PC-3 (cell line): ENCODE data around the gene DEPDC7. TPM values are rescaled to one million over a fixed set of nuclear protein-coding genes. Genes with fewer than 3 reads are reported as not detected.

Experiments used
- ATAC-seq: fragments of 200-7000 bp; cut with Tn5 transposase; 2 replicates; pipeline ENCODE4 v1.9.1; 2020; ENCODE audit warnings: mild to moderate bottlenecking, moderate library complexity
- BruUV-seq: library from RNA; stranded (reverse); fragments of 400-500 nt; replicated peaks from 2 replicates; lab custom pipeline; 2021; lab: Mats Ljungman, UMichigan
- CTCF ChIA-PET: fragments of 300-600 bp; sonication (Branson Sonifier 250); formaldehyde crosslinking; loops from one replicate; lab custom pipeline; 2022; ENCODE audit warnings: antibody characterized with exemption; lab: Charles Lee
- POLR2A ChIA-PET: fragments of 300-600 bp; sonication (Branson Sonifier 250); formaldehyde crosslinking; loops from one replicate; lab custom pipeline; 2022; ENCODE audit warnings: antibody characterized with exemption; ENCODE audit not compliant: unreplicated experiment; lab: Charles Lee
- DNase-seq: peaks from one replicate; pipeline ENCODE4 v3.0.0-alpha.2; 2015
- H2AFZ ChIP-seq: fragments of 300-600 bp; sonication (generic); 2 replicates; pipeline ENCODE4 v1.6.0; 2016; ENCODE audit warnings: antibody characterized with exemption, low read length
- H3F3A ChIP-seq: fragments of 300-600 bp; sonication (generic); one replicate; pipeline ENCODE4 v1.6.0; 2017; ENCODE audit warnings: antibody characterized with exemption, low read length, control low read depth, mild to moderate bottlenecking; ENCODE audit not compliant: unreplicated experiment
- H3K27ac ChIP-seq: fragments of 300-600 bp; sonication (generic); 2 replicates; pipeline ENCODE4 v1.5.1; 2016; ENCODE audit warnings: mild to moderate bottlenecking, low read length
- H3K27me3 ChIP-seq: fragments of 300-600 bp; sonication (generic); 2 replicates; pipeline ENCODE4 v1.6.1; 2016; ENCODE audit warnings: low read length, mixed read lengths
- H3K36me3 ChIP-seq: fragments of 300-600 bp; sonication (generic); 2 replicates; pipeline ENCODE4 v1.6.1; 2016; ENCODE audit warnings: low read depth, mixed run types, low read length, mixed read lengths
- H3K4me1 ChIP-seq: fragments of 300-600 bp; sonication (generic); 2 replicates; pipeline ENCODE4 v1.5.1; 2016; ENCODE audit warnings: low read length; ENCODE audit not compliant: insufficient read depth
- H3K4me2 ChIP-seq: fragments of 300-600 bp; sonication (generic); 2 replicates; pipeline ENCODE4 v1.6.0; 2016; ENCODE audit warnings: low read length
- H3K4me3 ChIP-seq: fragments of 300-600 bp; sonication (generic); 2 replicates; pipeline ENCODE4 v1.5.1; 2016; ENCODE audit warnings: mild to moderate bottlenecking, low read length, mixed read lengths
- H3K79me2 ChIP-seq: fragments of 300-600 bp; sonication (generic); 2 replicates; pipeline ENCODE4 v1.6.1; 2017; ENCODE audit warnings: low read length, mixed read lengths
- H3K9ac ChIP-seq: fragments of 300-600 bp; sonication (generic); 2 replicates; pipeline ENCODE4 v1.6.0; 2016; ENCODE audit warnings: mild to moderate bottlenecking, low read length
- H3K9me2 ChIP-seq: fragments of 300-600 bp; sonication (generic); replicated peaks from 2 replicates; pipeline ENCODE4 v1.6.1; 2016; ENCODE audit warnings: mixed run types, low read length, mixed read lengths
- H3K9me3 ChIP-seq: fragments of 300-600 bp; sonication (generic); 2 replicates; pipeline ENCODE4 v1.6.1; 2016; ENCODE audit warnings: low read length, mixed read lengths
- H4K20me1 ChIP-seq: fragments of 300-600 bp; sonication (generic); 2 replicates; pipeline ENCODE4 v1.6.1; 2016; ENCODE audit warnings: low read length, mixed read lengths
- EZH2 ChIP-seq: fragments of 300-600 bp; sonication (generic); IDR thresholded peaks from one replicate; pipeline ENCODE4 v1.6.1; 2017; ENCODE audit warnings: antibody characterized with exemption, mild to moderate bottlenecking, low read length; ENCODE audit not compliant: unreplicated experiment
- EZH2phosphoT487 ChIP-seq: fragments of 300-600 bp; sonication (generic); IDR thresholded peaks from 2 replicates; pipeline ENCODE4 v1.6.1; 2018; ENCODE audit warnings: mild to moderate bottlenecking, antibody characterized with exemption, low read length, borderline replicate concordance
- intact Hi-C: fragments of 100-400 bp; cut with micrococcal nuclease; formaldehyde crosslinking; loops from 2 replicates; pipeline ENCODE4 v1.9.0; 2023
- total RNA-seq: library from RNA; depleted of rRNA; stranded (reverse); fragments of >200 nt; gene quantifications from 2 replicates; pipeline ENCODE4 v1.2.3, GENCODE V29; 2014
- TF ChIP-seq, protein P1 (sequence below): fragments of 300-600 bp; sonication (generic); conservative IDR thresholded peaks from 2 replicates; pipeline ENCODE4 v1.5.1; 2017; ENCODE audit warnings: antibody characterized with exemption, low read depth, mild to moderate bottlenecking, low read length

DEPDC7 gene
- total RNA-seq, 1 experiment from 2014 or later, result not detected

DNA sequence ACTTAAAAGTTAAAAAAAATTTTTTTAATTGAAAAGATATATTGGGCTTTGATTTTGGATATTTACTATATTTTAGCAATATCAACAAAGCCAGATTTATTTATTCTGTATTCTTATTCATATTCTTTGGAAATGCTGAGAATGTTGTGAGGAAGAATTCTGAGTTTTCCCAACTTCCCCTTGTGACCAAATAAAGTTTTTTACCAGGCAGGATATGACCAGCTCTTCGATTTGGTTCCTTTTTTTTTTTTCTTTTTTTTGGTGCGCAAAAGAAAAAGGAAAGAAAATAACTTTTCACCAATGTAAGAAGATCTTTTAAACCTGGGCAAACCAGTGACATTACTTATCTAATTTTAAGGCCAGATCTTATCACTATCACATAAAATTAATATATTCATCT, 36.6 kb downstream of the DEPDC7 start:
- DNase-seq (no peak), ATAC-seq (no peak)
- Histone ChIP-seq H3K4me3 (no peak overlapping the region), H3K4me1 (peaks cover 7% of the 10 kb centered on the region), H3K9me2 (no peaks in the 10 kb centered on the region), H3K27ac (no peak overlapping the region), H3K4me2 (no peak overlapping the region), H3K36me3 (peaks cover 10% of the 10 kb centered on the region; the same call in 1 of the 2 replicates), H3F3A (no peaks in the 10 kb centered on the region), H3K9ac (no peak overlapping the region), H3K27me3 (no peaks in the 10 kb centered on the region), H3K79me2 (no peaks in the 10 kb centered on the region), H3K9me3 (no peaks in the 10 kb centered on the region), H4K20me1 (no peaks in the 10 kb centered on the region), H2AFZ (no peak overlapping the region)
- TF ChIP-seq, protein P1, sequence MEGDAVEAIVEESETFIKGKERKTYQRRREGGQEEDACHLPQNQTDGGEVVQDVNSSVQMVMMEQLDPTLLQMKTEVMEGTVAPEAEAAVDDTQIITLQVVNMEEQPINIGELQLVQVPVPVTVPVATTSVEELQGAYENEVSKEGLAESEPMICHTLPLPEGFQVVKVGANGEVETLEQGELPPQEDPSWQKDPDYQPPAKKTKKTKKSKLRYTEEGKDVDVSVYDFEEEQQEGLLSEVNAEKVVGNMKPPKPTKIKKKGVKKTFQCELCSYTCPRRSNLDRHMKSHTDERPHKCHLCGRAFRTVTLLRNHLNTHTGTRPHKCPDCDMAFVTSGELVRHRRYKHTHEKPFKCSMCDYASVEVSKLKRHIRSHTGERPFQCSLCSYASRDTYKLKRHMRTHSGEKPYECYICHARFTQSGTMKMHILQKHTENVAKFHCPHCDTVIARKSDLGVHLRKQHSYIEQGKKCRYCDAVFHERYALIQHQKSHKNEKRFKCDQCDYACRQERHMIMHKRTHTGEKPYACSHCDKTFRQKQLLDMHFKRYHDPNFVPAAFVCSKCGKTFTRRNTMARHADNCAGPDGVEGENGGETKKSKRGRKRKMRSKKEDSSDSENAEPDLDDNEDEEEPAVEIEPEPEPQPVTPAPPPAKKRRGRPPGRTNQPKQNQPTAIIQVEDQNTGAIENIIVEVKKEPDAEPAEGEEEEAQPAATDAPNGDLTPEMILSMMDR, result no peak
- no peak for TF ChIP-seq EZH2phosphoT487
- no peak for TF ChIP-seq EZH2
- intact Hi-C loops, result no loop called here
- CTCF ChIA-PET, result no interaction called here
- POLR2A ChIA-PET, result no interaction called here
- no TSS peak for BruUV-seq

DNA sequence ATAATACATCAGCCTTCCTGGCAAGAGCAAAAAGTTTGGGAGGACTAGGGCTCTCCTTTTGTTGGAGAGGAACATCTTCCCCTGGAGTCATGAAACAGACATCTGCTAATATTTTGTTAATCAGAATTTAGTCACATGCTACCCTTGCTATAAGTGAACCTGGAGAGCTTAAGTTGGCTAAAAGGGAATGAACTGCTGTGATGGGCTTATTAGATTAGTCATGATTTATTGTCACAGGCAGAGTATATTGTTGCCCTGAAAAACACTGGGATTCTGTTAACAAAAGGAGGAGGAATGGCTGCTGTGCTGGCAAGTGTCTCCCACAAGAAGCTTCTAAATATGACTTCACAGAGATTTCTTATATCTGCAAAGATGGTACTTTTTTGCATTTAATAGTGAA, 39.7 kb downstream of the DEPDC7 start:
- intact Hi-C loops, result no loop called here
- Histone ChIP-seq H3F3A (no peaks in the 10 kb centered on the region), H4K20me1 (no peaks in the 10 kb centered on the region), H2AFZ (no peak overlapping the region), H3K4me1 (peaks cover 13% of the 10 kb centered on the region), H3K9ac (no peak overlapping the region), H3K4me2 (no peak overlapping the region), H3K9me2 (no peaks in the 10 kb centered on the region), H3K4me3 (no peak overlapping the region), H3K27me3 (no peaks in the 10 kb centered on the region), H3K9me3 (no peaks in the 10 kb centered on the region), H3K36me3 (peaks cover 4% of the 10 kb centered on the region; the same call in 1 of the 2 replicates), H3K79me2 (no peaks in the 10 kb centered on the region), H3K27ac (no peak overlapping the region)
- ATAC-seq, result peak; percentile 58
- DNase-seq, result no peak
- POLR2A ChIA-PET, result interaction anchor here (1.0 kb wide), 1 partner anchor 16 kb away, joined by 3 read pairs; the partner anchor contains the start of gene TCP11L1
- TF ChIP-seq EZH2phosphoT487, result no peak
- TF ChIP-seq, protein P1, result no peak
- no peak for TF ChIP-seq EZH2
- CTCF ChIA-PET, result no interaction called here
- BruUV-seq, result no TSS peak

DNA sequence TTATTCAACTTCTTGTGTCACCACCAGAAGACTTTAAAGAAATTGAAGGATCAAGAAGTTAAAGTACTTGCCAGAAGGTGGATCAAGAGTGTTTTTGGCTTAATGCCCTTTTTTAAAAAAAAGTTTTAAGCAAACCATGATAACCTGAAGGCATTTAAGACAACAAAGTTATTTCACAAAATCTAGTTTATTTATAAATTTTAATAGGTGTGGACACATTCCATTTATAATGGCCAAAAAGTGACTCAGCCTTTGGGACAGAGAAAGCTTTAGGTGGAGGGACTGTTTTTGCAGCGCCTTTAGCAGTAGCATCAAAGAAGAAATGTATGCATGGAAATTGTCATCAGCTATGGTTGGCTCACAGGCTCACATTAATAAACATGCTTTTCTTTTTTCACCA, 41.6 kb downstream of the DEPDC7 start:
- ATAC-seq, result peak; percentile 68
- ChIA-PET CTCF (interaction anchor here (0.6 kb wide), 1 partner anchor 287 kb away, joined by 3 read pairs; no protein-coding TSS in a partner anchor), POLR2A (interaction anchor here (0.7 kb wide), 1 partner anchor 179 kb away, joined by 3 read pairs; no protein-coding TSS in a partner anchor)
- H3K9ac ChIP-seq, result no peak overlapping the region
- peak overlapping the region; percentile 31 for H3K4me2 ChIP-seq
- no peaks in the 10 kb centered on the region for H3K9me3 ChIP-seq
- no peak overlapping the region for H2AFZ ChIP-seq
- H4K20me1 ChIP-seq, result no peaks in the 10 kb centered on the region
- TF ChIP-seq, protein P1, result no peak
- no peak for TF ChIP-seq EZH2
- TF ChIP-seq EZH2phosphoT487, result no peak
- H3K36me3 ChIP-seq, result peaks cover 4% of the 10 kb centered on the region; the same call in 1 of the 2 replicates
- H3K9me2 ChIP-seq, result no peaks in the 10 kb centered on the region
- BruUV-seq, result no TSS peak
- no peaks in the 10 kb centered on the region for H3K79me2 ChIP-seq
- H3K27me3 ChIP-seq, result no peaks in the 10 kb centered on the region
- no peaks in the 10 kb centered on the region for H3F3A ChIP-seq
- H3K4me1 ChIP-seq, result peaks cover 26% of the 10 kb centered on the region
- DNase-seq, result peak; percentile 43
- H3K27ac ChIP-seq, result no peak overlapping the region
- intact Hi-C loops, result no loop called here
- no peak overlapping the region for H3K4me3 ChIP-seq
